H9 (cell line): Measurements from ENCODE around the gene CENPP. TPM values are rescaled to one million over a fixed set of nuclear protein-coding genes. Genes with fewer than 3 reads are reported as not detected.

ENCODE experiments used
- DNase-seq: peaks from one replicate; pipeline ENCODE4 v3.0.0-alpha.2; 2017
- H2AFZ ChIP-seq: one replicate; pipeline ENCODE4 v1.6.1; 2013; ENCODE audit warnings: mild to moderate bottlenecking, low read length, control low read depth, moderate library complexity
- H2AK5ac ChIP-seq: 2 replicates; pipeline ENCODE4 v1.6.1; 2013; ENCODE audit warnings: low read length, control low read depth, mixed read lengths; ENCODE audit not compliant: insufficient read length
- H2BK120ac ChIP-seq: one replicate; pipeline ENCODE4 v1.6.1; 2013; ENCODE audit warnings: low read depth, mild to moderate bottlenecking, low read length, control low read depth, inconsistent platforms; ENCODE audit not compliant: poor library complexity, severe bottlenecking
- H2BK12ac ChIP-seq: 2 replicates; pipeline ENCODE4 v1.6.1; 2013; ENCODE audit warnings: low read length, control low read depth, mixed read lengths, low read depth; ENCODE audit not compliant: insufficient read length
- H2BK15ac ChIP-seq: 2 replicates; pipeline ENCODE4 v1.6.1; 2013; ENCODE audit warnings: low read depth, low read length, control low read depth
- H2BK20ac ChIP-seq: one replicate; pipeline ENCODE4 v1.6.1; 2013; ENCODE audit warnings: low read depth, mild to moderate bottlenecking, low read length, control low read depth, inconsistent platforms; ENCODE audit not compliant: poor library complexity, severe bottlenecking
- H2BK5ac ChIP-seq: 2 replicates; pipeline ENCODE4 v1.6.1; 2013; ENCODE audit warnings: low read length, control low read depth, mixed read lengths; ENCODE audit not compliant: insufficient read length
- H3K14ac ChIP-seq: 2 replicates; pipeline ENCODE4 v1.6.1; 2013; ENCODE audit warnings: low read length, control low read depth; ENCODE audit not compliant: insufficient read depth
- H3K18ac ChIP-seq: 2 replicates; pipeline ENCODE4 v1.6.1; 2013; ENCODE audit warnings: low read depth, mild to moderate bottlenecking, mixed read lengths, low read length, control low read depth; ENCODE audit not compliant: insufficient read length
- H3K23ac ChIP-seq: 2 replicates; pipeline ENCODE4 v1.6.1; 2013; ENCODE audit warnings: low read length, control low read depth, mixed read lengths, low read depth; ENCODE audit not compliant: insufficient read length
- H3K23me2 ChIP-seq: 2 replicates; pipeline ENCODE4 v1.6.1; 2013; ENCODE audit warnings: low read depth, mild to moderate bottlenecking, mixed read lengths, low read length, control low read depth; ENCODE audit not compliant: insufficient read length, poor library complexity, severe bottlenecking
- H3K27ac ChIP-seq: 2 replicates; pipeline ENCODE4 v1.5.1; 2013; ENCODE audit warnings: low read length, control low read depth, mixed read lengths, low read depth; ENCODE audit not compliant: insufficient read length
- H3K27me3 ChIP-seq: 2 replicates; pipeline ENCODE4 v1.6.1; 2013; ENCODE audit warnings: low read length, control low read depth, inconsistent platforms; ENCODE audit not compliant: insufficient read depth
- H3K4ac ChIP-seq: 2 replicates; pipeline ENCODE4 v1.6.1; 2013; ENCODE audit warnings: low read depth, mild to moderate bottlenecking, control low read depth, inconsistent platforms, low read length, moderate library complexity
- H3K4me1 ChIP-seq: 2 replicates; pipeline ENCODE4 v1.6.1; 2013; ENCODE audit warnings: low read length, control low read depth, inconsistent platforms; ENCODE audit not compliant: insufficient read depth
- H3K4me2 ChIP-seq: 2 replicates; pipeline ENCODE4 v1.6.1; 2013; ENCODE audit warnings: low read length, control low read depth, mixed read lengths; ENCODE audit not compliant: insufficient read length, insufficient read depth
- H3K56ac ChIP-seq: 2 replicates; pipeline ENCODE4 v1.6.1; 2013; ENCODE audit warnings: low read depth, mild to moderate bottlenecking, mixed read lengths, low read length, control low read depth; ENCODE audit not compliant: insufficient read length
- H3K79me1 ChIP-seq: 2 replicates; pipeline ENCODE4 v1.6.1; 2013; ENCODE audit warnings: low read depth, mild to moderate bottlenecking, moderate library complexity, low read length, control low read depth, inconsistent platforms; ENCODE audit not compliant: insufficient read depth, poor library complexity, severe bottlenecking
- H3K79me2 ChIP-seq: 2 replicates; pipeline ENCODE4 v1.6.1; 2013; ENCODE audit warnings: low read length, control low read depth, inconsistent platforms; ENCODE audit not compliant: insufficient read depth
- H3K9ac ChIP-seq: 2 replicates; pipeline ENCODE4 v1.6.1; 2013; ENCODE audit warnings: low read length, control low read depth, mixed read lengths; ENCODE audit not compliant: insufficient read length; ENCODE audit errors: extremely low read depth
- H3K9me3 ChIP-seq: one replicate; pipeline ENCODE4 v1.6.1; 2013; ENCODE audit warnings: low read depth, low read length, inconsistent platforms; ENCODE audit not compliant: control insufficient read depth
- H3T11ph ChIP-seq: one replicate; pipeline ENCODE4 v1.6.1; 2013; ENCODE audit warnings: mild to moderate bottlenecking, low read length, control low read depth, inconsistent platforms
- H4K20me1 ChIP-seq: one replicate; pipeline ENCODE4 v1.6.1; 2013; ENCODE audit not compliant: control insufficient read depth, insufficient read length, insufficient read depth
- H4K5ac ChIP-seq: 2 replicates; pipeline ENCODE4 v1.6.1; 2013; ENCODE audit warnings: low read depth, mild to moderate bottlenecking, mixed read lengths, low read length, control low read depth; ENCODE audit not compliant: insufficient read length
- H4K8ac ChIP-seq: replicated peaks from 2 replicates; pipeline ENCODE4 v1.6.1; 2013; ENCODE audit warnings: low read length, control low read depth, mixed read lengths, low read depth; ENCODE audit not compliant: insufficient read length
- H4K91ac ChIP-seq: 2 replicates; pipeline ENCODE4 v1.6.1; 2013; ENCODE audit warnings: low read depth, mild to moderate bottlenecking, moderate library complexity, mixed read lengths, low read length, control low read depth; ENCODE audit not compliant: insufficient read length
- H3K27ac Mint-ChIP-seq, 3 experiments: 2 replicates in 2 of 3; 3 replicates in 1 of 3; pipeline ENCODE4 v1.8.0; 2020 to 2021; ENCODE audit warnings: mixed read lengths in 3 of 3, mild to moderate bottlenecking in 1 of 3, moderate library complexity in 1 of 3
- H3K27me3 Mint-ChIP-seq: 2 replicates; pipeline ENCODE4 v1.8.0; 2021; ENCODE audit warnings: low read depth, mild to moderate bottlenecking, moderate library complexity, mixed read lengths
- H3K36me3 Mint-ChIP-seq, 3 experiments: 2 replicates in 2 of 3; 3 replicates in 1 of 3; pipeline ENCODE4 v1.8.0; 2020 to 2021; ENCODE audit warnings: low read depth in 3 of 3, mixed read lengths in 3 of 3; ENCODE audit not compliant: insufficient read depth in 1 of 3
- H3K4me1 Mint-ChIP-seq, 2 experiments: 2 replicates each; pipeline ENCODE4 v1.8.0; 2020; ENCODE audit warnings: mixed read lengths in 2 of 2
- H3K4me3 Mint-ChIP-seq, 2 experiments: 2 replicates in 1 of 2; 3 replicates in 1 of 2; pipeline ENCODE4 v1.8.0; 2020 to 2021; ENCODE audit warnings: mild to moderate bottlenecking in 2 of 2, mixed read lengths in 2 of 2, moderate library complexity in 1 of 2
- H3K9me3 Mint-ChIP-seq, 2 experiments: 2 replicates in 1 of 2; 3 replicates in 1 of 2; pipeline ENCODE4 v1.8.0; 2020; ENCODE audit warnings: mild to moderate bottlenecking in 2 of 2, mixed read lengths in 2 of 2, moderate library complexity in 1 of 2
- CTCF ChIP-seq: fragments of 200-600 bp; sonication (generic); conservative IDR thresholded peaks from 3 replicates; pipeline ENCODE4 v1.8.0; 2021; ENCODE audit warnings: antibody characterized with exemption, mild to moderate bottlenecking
- total RNA-seq: library from RNA; stranded (reverse); gene quantifications from 2 replicates; pipeline ENCODE4 v1.2.1, GENCODE V29; 2021

Gene CENPP
- total RNA-seq, 1 experiment from 2014 or later = 9.1 TPM

- Histone ChIP-seq H2BK120ac (no peak overlapping the region), H2BK15ac (no peak overlapping the region), H3K79me2 (no peaks in the 10 kb centered on the region), H3K4me1 (no peaks in the 10 kb centered on the region), H4K5ac (no peak overlapping the region), H3K4me2 (no peak overlapping the region), H3T11ph (no peak overlapping the region), H3K79me1 (no peaks in the 10 kb centered on the region), H4K8ac (no peak overlapping the region), H3K4ac (no peak overlapping the region), H2AK5ac (no peak overlapping the region), H4K20me1 (no peaks in the 10 kb centered on the region), H3K14ac (no peak overlapping the region), H3K18ac (no peak overlapping the region), H3K56ac (no peak overlapping the region), H3K23ac (no peak overlapping the region), H2BK20ac (no peak overlapping the region), H2BK12ac (no peak overlapping the region), H3K27ac (no peak overlapping the region), H3K27me3 (no peaks in the 10 kb centered on the region), H2BK5ac (no peak overlapping the region), H2AFZ (no peak overlapping the region), H3K9ac (no peak overlapping the region), H4K91ac (no peak overlapping the region), H3K9me3 (no peaks in the 10 kb centered on the region), H3K23me2 (no peaks in the 10 kb centered on the region)
- Mint-ChIP-seq H3K4me1 (no peaks in the 10 kb centered on the region), H3K27ac (no peak overlapping the region), H3K9me3 (peaks cover 0 to 6% of the 10 kb centered on the region in 2 experiments; a peak in 1 of 5 replicates), H3K4me3 (no peak overlapping the region), H3K36me3 (peaks cover 8 to 39% (median 33%) of the 10 kb centered on the region in 3 experiments; a peak in 6 of 7 replicates), H3K27me3 (no peaks in the 10 kb centered on the region)
- TF ChIP-seq CTCF = no peak
- no peak for DNase-seq
Observed at GRCh38 chr9:92626484-92626883, 300.7 kb downstream of the CENPP start.
